Mucosa of stomach (tissue), 1 donor: ENCODE data around the gene NCAPD3.
A peak's percentile ranks its signal among the peaks of the same experiment; 100 is the strongest.

ENCODE experiments used
- H3K27me3 ChIP-seq: one replicate; pipeline ENCODE4 v1.7.0; 2013; ENCODE audit warnings: mild to moderate bottlenecking, low read length; ENCODE audit not compliant: control insufficient read depth, insufficient read depth
- H3K36me3 ChIP-seq: one replicate; pipeline ENCODE4 v1.7.0; 2013; ENCODE audit warnings: low read length; ENCODE audit not compliant: control insufficient read depth, insufficient read depth
- H3K4me1 ChIP-seq: one replicate; pipeline ENCODE4 v1.7.0; 2013; ENCODE audit warnings: mild to moderate bottlenecking, low read length; ENCODE audit not compliant: control insufficient read depth, insufficient read depth
- H3K4me3 ChIP-seq: one replicate; pipeline ENCODE4 v1.7.0; 2013; ENCODE audit warnings: low read length
- H3K9ac ChIP-seq: one replicate; pipeline ENCODE4 v1.7.0; 2013; ENCODE audit warnings: mild to moderate bottlenecking, low read length, moderate library complexity
- H3K9me3 ChIP-seq: one replicate; pipeline ENCODE4 v1.7.0; 2013; ENCODE audit warnings: mild to moderate bottlenecking, low read length, moderate library complexity; ENCODE audit not compliant: control insufficient read depth
- donor health status: Pancreatic carcinoma.

The NCAPD3 gene

DNA sequence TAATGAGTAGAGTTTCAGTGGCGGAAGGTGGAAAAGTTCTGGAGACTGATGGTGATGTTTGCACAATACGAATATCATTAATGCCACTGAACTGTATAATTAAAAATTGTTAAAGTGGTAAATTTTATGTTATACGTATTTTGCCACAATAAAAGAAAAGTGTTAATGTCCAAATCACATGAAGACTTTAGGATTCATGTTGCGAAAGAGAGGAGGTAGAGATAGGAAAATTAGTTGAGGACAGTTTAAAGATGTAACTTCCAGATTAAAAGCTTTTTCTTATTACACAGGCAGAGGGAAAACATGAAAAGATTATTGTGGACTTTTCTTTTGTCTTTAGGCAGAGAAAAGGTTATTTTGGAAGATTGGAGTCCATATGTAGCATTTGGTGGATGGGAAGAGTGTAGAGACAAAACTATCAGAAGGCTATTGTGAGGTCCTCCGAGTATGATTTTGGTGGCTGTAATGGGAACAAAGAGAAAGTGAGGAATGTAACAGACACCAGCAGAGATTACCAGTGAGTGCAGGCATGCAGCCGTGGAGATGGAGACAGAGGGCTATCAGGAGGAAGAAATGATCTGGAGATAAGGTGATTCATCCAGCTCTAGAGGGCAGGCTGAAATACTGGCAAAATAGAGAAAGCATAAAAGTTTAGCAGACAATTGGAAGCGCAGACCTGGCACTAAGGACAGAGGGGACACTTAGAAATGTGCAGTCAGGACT lies 13.2 kb upstream of the NCAPD3 start:
- Histone ChIP-seq H3K9me3 (no peaks in the 10 kb centered on the region), H3K27me3 (no peaks in the 10 kb centered on the region), H3K4me1 (peaks cover 5% of the 10 kb centered on the region), H3K4me3 (no peak overlapping the region), H3K36me3 (peaks cover 3% of the 10 kb centered on the region), H3K9ac (no peak overlapping the region)

DNA sequence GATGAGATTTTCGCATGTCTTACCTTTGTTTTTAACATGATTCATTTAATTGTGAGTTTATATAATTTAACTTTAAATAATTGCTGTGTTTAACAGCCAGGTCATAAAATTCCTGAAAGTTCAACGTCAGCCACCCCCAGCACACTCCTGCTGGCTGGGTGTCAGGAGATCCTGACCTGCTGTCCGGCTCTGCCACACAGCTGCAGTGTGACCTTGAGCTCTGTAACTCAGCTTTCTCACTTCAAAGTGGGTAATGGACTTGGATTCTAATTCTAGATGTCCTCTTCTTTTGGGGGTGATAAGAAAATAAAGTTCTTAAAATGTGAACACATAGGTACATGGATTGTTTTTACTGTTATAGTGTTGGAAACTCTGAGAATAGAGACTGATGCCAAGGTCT lies 11.6 kb upstream of the NCAPD3 start:
- Histone ChIP-seq H3K9ac (no peak overlapping the region), H3K9me3 (no peaks in the 10 kb centered on the region), H3K27me3 (no peaks in the 10 kb centered on the region), H3K4me1 (peaks cover 5% of the 10 kb centered on the region), H3K4me3 (no peak overlapping the region), H3K36me3 (peaks cover 3% of the 10 kb centered on the region)

DNA sequence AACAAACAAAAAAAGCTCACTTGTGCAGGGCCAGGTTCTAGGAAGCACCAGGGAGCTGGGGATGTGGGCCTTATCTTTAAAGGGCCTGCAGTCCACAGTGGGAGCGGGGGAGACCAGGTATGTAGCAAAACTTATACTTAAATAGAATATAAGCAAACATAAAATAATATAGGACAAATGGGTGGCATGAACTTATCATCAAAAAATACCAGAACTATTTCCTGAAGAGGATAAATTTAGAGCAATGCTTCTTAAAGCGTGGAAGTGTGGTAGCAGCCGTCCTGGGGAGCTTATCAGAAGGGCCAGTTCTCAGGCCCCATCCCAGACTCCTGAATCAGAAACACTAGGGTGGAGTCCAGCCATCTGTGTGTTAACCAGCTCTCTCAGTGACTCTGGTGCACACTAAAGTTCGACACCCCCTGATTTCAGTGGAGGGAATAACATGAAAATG lies 10.0 kb upstream of the NCAPD3 start:
- peaks cover 5% of the 10 kb centered on the region for H3K4me1 ChIP-seq
- peaks cover 3% of the 10 kb centered on the region for H3K36me3 ChIP-seq
- no peak overlapping the region for H3K4me3 ChIP-seq
- H3K9me3 ChIP-seq, result no peaks in the 10 kb centered on the region
- no peak overlapping the region for H3K9ac ChIP-seq
- H3K27me3 ChIP-seq, result no peaks in the 10 kb centered on the region

DNA sequence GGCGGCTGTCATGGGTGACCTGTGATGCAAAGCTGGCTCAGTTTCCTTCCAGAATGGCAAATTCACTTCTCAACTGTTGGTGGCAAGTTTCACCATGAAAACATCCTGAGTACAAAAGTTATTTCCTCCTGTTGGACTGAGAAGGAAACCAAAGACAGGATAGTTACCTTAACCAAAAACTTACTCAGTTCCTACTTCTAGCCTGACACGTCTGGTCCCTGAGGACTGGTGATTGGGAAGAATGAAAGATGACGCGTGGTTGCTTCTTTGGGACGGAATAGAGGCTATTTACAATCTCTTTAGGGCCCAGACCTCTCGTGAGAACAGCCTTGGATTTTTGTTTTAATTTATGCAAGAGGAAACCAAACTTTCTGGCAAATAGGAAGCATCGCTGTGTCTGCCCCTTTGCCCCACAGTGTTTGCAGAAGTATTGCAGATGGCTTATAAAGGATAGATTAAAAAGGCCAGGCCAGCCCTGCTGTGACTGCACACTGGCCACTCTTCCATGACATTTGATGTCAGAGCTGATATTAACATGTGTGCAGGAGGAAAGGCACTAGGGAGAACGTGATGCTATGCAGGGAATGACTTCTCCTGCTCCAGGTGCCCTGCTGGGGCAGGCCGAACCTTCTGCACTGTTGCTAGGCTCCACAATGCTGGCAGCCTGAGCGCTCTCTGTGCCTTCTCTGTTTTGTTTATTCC lies 8.3 kb upstream of the NCAPD3 start:
- H3K36me3 ChIP-seq, result peaks cover 3% of the 10 kb centered on the region
- H3K9me3 ChIP-seq, result no peaks in the 10 kb centered on the region
- no peak overlapping the region for H3K4me3 ChIP-seq
- no peak overlapping the region for H3K9ac ChIP-seq
- peaks cover 5% of the 10 kb centered on the region for H3K4me1 ChIP-seq
- no peaks in the 10 kb centered on the region for H3K27me3 ChIP-seq

DNA sequence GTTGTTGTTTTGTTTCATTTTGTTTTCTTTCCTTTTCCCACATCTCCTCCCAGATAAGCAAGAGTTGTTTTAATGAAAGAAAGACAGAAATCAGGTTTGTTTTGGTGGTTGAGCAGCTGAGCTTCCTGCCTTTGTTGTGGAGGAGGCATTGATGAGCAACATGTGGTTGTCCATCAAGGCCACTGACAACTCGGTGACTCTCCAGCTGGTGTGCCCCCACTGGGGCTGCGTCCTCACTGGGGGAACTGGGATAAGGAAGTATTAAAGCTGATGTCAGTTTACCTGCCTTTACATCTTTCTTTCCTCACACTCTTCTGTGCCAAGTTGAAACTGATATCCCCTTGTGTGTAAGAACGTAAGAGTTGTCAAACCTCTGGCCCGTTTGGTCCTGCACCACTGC lies 6.6 kb upstream of the NCAPD3 start:
- Histone ChIP-seq H3K27me3 (no peaks in the 10 kb centered on the region), H3K4me3 (no peak overlapping the region), H3K4me1 (peaks cover 5% of the 10 kb centered on the region), H3K9me3 (no peaks in the 10 kb centered on the region), H3K36me3 (peaks cover 3% of the 10 kb centered on the region), H3K9ac (no peak overlapping the region)

DNA sequence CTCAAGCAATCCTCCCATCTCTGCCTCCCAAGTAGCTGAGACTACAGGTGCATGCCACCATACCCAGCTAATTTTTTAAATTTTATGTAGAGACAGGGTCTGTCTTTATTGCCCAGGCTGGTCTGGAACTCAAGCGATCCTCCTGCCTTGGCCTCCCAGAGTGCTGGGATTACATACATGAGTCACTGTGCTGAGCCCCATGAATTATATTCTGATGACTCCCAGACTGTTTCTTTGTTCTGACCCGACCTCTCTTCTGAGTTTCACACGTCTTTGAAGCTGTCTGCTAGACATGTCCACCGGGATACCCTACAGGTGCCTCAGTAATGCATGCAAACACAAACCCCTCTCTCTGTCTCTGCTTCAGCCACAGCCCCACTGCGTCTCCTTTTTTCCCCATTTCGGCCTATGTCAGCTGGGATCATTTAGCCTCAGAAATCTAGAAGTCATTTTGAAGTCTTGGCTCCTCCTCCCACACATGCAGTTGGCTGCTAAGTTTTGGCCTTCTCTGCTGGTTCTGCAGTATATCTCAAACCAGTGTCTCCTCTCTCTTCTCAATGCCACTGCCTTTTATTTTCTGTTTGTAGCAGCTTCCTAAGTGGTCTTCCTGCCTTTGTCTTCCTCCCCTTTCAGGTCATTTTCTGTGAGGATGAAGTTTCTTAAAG lies 5.5 kb upstream of the NCAPD3 start:
- no peaks in the 10 kb centered on the region for H3K36me3 ChIP-seq
- H3K4me1 ChIP-seq, result peaks cover 5% of the 10 kb centered on the region
- H3K4me3 ChIP-seq, result no peak overlapping the region
- H3K9ac ChIP-seq, result no peak overlapping the region
- no peaks in the 10 kb centered on the region for H3K9me3 ChIP-seq
- no peaks in the 10 kb centered on the region for H3K27me3 ChIP-seq

DNA sequence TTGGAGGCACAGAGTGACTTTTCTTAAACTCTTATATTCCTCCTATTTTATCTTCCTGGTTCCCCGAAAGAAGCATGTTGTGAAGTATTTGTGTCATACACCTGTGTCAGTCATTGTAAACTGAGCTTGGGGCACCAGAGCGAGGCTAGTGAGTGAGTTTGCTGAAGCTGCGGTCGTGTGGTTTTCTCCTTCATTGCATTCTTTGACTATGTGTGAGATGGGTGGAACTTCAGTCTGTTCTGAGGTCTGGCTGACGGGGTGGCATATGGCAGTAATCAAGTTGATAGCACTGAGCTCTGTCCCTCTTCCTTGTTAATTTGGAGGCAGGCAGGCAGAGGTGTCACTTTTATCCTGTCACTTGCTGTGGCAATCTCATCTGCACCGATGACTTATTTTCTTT lies 4.9 kb upstream of the NCAPD3 start:
- peaks cover 5% of the 10 kb centered on the region for H3K4me1 ChIP-seq
- H3K36me3 ChIP-seq, result no peaks in the 10 kb centered on the region
- no peak overlapping the region for H3K9ac ChIP-seq
- no peaks in the 10 kb centered on the region for H3K27me3 ChIP-seq
- no peak overlapping the region for H3K4me3 ChIP-seq
- H3K9me3 ChIP-seq, result no peaks in the 10 kb centered on the region

DNA sequence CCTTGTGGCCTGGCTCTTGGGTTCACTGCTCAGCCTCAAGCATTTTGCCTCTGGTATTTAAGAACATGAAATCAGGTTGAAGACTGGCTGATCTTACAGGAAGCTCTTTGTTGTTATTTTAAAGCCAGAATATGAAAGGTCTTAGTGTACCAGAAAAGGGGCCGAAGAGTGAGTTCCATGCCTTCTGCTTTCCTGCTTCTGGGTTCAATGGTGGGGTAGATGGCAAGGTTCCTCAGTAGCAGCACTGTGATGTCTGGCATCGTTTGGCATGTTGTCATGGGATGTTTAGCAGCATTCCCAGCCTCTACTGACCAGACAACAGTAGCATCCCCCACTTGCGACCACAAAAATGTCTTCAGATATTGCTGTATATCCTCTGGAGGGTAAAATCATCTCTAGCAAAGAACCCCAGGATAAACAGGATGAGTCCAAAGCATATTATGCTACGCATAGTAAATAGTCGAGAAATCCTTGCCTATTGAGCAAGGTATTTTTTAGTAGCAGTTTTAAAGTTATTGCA lies 3.1 kb upstream of the NCAPD3 start:
- no peak overlapping the region for H3K4me3 ChIP-seq
- H3K9ac ChIP-seq, result no peak overlapping the region
- H3K4me1 ChIP-seq, result peaks cover 6% of the 10 kb centered on the region
- H3K9me3 ChIP-seq, result no peaks in the 10 kb centered on the region
- no peaks in the 10 kb centered on the region for H3K36me3 ChIP-seq
- no peaks in the 10 kb centered on the region for H3K27me3 ChIP-seq

DNA sequence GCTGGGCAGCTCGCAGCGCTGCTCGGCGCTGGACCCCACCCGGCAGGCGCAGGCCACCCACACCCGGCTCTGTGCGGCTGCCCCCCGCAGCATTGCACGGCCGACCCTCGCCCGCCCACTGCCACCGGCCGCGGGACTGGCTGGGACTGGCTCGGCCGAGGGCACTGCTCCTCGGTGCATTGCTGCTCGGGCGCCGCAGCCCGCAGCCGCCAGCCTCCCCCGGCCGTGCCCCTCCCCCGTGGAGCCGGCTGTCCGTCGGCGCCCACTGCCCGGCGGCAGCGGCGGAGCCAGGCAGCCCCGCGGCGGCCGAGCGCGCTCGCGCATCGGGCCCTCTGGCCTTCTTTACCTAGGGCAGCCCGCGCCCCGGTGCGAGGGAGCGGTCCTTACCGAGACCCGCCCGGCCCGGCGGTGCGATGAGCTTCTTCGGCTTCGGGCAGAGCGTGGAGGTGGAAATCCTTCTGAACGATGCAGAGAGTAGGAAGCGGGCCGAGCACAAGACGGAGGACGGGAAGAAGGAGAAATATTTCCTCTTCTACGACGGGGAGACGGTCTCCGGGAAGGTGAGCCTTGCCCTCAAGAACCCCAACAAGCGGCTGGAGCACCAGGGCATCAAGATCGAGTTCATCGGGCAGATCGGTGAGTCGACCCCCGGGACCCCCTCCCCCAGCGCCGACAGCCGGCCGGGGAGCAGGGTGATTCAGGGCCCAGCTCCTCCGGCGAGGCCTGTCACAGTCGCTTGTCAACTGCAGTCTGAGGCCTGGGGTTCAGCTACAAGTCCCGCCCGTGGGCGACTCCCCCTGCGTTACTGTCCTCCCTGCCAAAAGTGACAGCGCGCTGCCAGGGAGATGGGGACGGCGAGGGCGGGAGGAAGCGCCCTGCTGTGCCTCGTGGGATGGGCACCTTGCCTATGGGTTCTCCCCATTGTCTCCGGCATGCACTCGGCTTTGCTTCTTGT lies 1.2 kb upstream of the NCAPD3 start:
- Histone ChIP-seq H3K36me3 (no peaks in the 10 kb centered on the region), H3K4me1 (peaks cover 6% of the 10 kb centered on the region), H3K9me3 (no peaks in the 10 kb centered on the region), H3K9ac (peak overlapping the region; percentile 78), H3K4me3 (peak overlapping the region; percentile 77), H3K27me3 (no peaks in the 10 kb centered on the region)

DNA sequence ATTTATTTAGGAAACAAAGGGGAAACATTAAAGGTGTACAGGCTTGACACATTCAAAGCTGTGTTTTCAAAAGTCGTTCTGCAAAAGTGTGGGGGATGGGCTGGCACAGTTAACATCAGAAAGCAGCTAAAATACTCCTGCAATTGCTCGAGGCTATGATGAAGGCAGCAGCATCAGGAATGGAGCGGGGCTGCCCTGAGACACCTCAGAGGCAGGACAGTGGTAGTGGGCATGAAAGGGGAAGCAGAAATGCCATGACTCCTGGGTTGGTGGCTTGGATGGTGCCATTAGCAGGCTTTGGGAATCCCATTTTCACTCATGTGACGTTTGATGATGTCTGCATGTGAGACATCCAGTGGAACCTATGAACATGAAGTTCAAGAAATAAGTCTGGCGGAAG lies 646 bp downstream of the NCAPD3 start:
- H3K4me1 ChIP-seq, result peaks cover 6% of the 10 kb centered on the region
- peak overlapping the region; percentile 78 for H3K9ac ChIP-seq
- H3K4me3 ChIP-seq, result peak overlapping the region; percentile 90
- H3K27me3 ChIP-seq, result no peaks in the 10 kb centered on the region
- H3K36me3 ChIP-seq, result no peaks in the 10 kb centered on the region
- no peaks in the 10 kb centered on the region for H3K9me3 ChIP-seq

DNA sequence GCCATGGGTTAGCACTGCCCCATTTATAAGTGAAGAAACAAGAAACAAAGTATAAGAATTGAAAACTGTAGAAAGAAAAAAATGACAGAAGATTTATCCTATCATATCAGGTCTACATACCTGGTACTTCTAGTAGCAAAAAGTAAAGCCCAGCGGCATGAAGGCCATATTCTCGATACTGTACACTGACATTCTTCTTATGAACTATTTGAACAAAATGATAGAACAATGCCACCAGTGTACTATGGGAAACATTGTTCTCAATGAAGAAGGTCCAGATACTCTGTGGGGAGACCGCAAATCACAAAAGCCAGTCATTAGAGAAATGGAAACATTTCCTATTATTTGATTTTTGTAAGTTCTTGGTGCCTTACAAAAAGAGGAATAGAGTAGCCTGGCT lies 7.0 kb downstream of the NCAPD3 start:
- H3K9me3 ChIP-seq, result no peaks in the 10 kb centered on the region
- no peaks in the 10 kb centered on the region for H3K36me3 ChIP-seq
- H3K27me3 ChIP-seq, result no peaks in the 10 kb centered on the region
- H3K4me1 ChIP-seq, result no peaks in the 10 kb centered on the region
- no peak overlapping the region for H3K9ac ChIP-seq
- no peak overlapping the region for H3K4me3 ChIP-seq
